ENCODE measurements around the gene GPSM1. TPM values are rescaled to one million over a fixed set of nuclear protein-coding genes. Genes with fewer than 3 reads are reported as not detected.

GPSM1 gene
- total and polyA plus RNA-seq, 4 donors: 0.11 to 2.9 (median 1.6) TPM

GRCh38 chr9:136348691-136349090, 21.4 kb downstream of the GPSM1 start (continued):
- no peak for TF ChIP-seq ZBTB33 (IDR thresholded peaks at IDR 0.05)

GRCh38 chr9:136349546-136349945, 22.2 kb downstream of the GPSM1 start:
- no peak overlapping the region for H3K9ac ChIP-seq (ENCODE audit: low read depth in 1 of 2, low read length in 2 of 2)
- TF ChIP-seq FOXA2 (IDR thresholded peaks at IDR 0.05): no peak
- no peak for TF ChIP-seq ATF3 (IDR thresholded peaks at IDR 0.05)
- no peak for TF ChIP-seq CTCF (IDR thresholded peaks at IDR 0.05; ENCODE audit: low read depth, low read length, missing input control)
- no peak for TF ChIP-seq HNF4A (conservative IDR thresholded peaks at IDR 0.05)
- no peak for TF ChIP-seq JUND (IDR thresholded peaks at IDR 0.05)
- no peak for TF ChIP-seq FOXA1 (IDR thresholded peaks at IDR 0.05)
- no peak for TF ChIP-seq SP1 (IDR thresholded peaks at IDR 0.05)
- TF ChIP-seq MAX (IDR thresholded peaks at IDR 0.05): no peak
- TF ChIP-seq ZBTB33 (IDR thresholded peaks at IDR 0.05): no peak
- no peak for TF ChIP-seq GABPA (IDR thresholded peaks at IDR 0.05 in 1 of 2, conservative IDR thresholded peaks at IDR 0.05 in 1 of 2)
- TF ChIP-seq YY1 (IDR thresholded peaks at IDR 0.05): no peak
- TF ChIP-seq RAD21 (IDR thresholded peaks at IDR 0.05): no peak
- no peak for TF ChIP-seq TAF1 (conservative IDR thresholded peaks at IDR 0.05)
- no peak for TF ChIP-seq NR2F2 (IDR thresholded peaks at IDR 0.05)
- TF ChIP-seq HNF4G (IDR thresholded peaks at IDR 0.05): no peak
- no peak for TF ChIP-seq RXRA (IDR thresholded peaks at IDR 0.05)
- no peak for TF ChIP-seq REST (IDR thresholded peaks at IDR 0.05)
- no peak for TF ChIP-seq EGR1 (IDR thresholded peaks at IDR 0.05; ENCODE audit: low read depth in 2 of 2)
- 93% methylated on average over 24 of the region's 24 CpGs for WGBS

More at GRCh38 chr9:136349546-136349945, 22.2 kb downstream of the GPSM1 start:
- H3K4me3 ChIP-seq (ENCODE audit: low read depth in 1 of 3, low read length in 3 of 3): no peak overlapping the region
- H3K27me3 ChIP-seq (ENCODE audit: control insufficient read depth in 4 of 4, insufficient read depth in 4 of 4, low read length in 3 of 4): no peaks in the 10 kb centered on the region
- DNase-seq (ENCODE audit: low spot score): no peak
- peaks cover 0 to 7% (median 0%) of the 10 kb centered on the region in 4 donors for H3K4me1 ChIP-seq (ENCODE audit: control insufficient read depth in 4 of 4, insufficient read depth in 4 of 4, low read length in 3 of 4)
- no peaks in the 10 kb centered on the region for H3K36me3 ChIP-seq (ENCODE audit: control insufficient read depth in 4 of 4, insufficient read depth in 3 of 4, low read depth in 1 of 4, low read length in 3 of 4)
- H3K27ac ChIP-seq (ENCODE audit: low read depth in 1 of 2, low read length in 2 of 2): no peak overlapping the region
- H3K9me3 ChIP-seq (ENCODE audit: control insufficient read depth in 4 of 4, low read length in 3 of 4): no peaks in the 10 kb centered on the region

Data from liver (tissue), 9 donors.